Erythroblast (primary cell): Measurements from ENCODE around the gene UBE2V1.

Experiments
- GATA1 ChIP-seq: IDR thresholded peaks from 2 replicates; pipeline ENCODE4 v1.6.1; 2011; ENCODE audit warnings: low read depth, mild to moderate bottlenecking, control low read depth, low read length, moderate library complexity
- POLR2A ChIP-seq: IDR thresholded peaks from 2 replicates; pipeline ENCODE4 v1.6.1; 2011; ENCODE audit warnings: mild to moderate bottlenecking, low read length

GRCh38 chr20:50067461-50067860 lies 45.5 kb downstream of the UBE2V1 start:
- no peak for TF ChIP-seq POLR2A
- TF ChIP-seq GATA1, result no peak
